HepG2 (cell line): Measurements from ENCODE around the gene GABARAPL2. TPM values are rescaled to one million over a fixed set of nuclear protein-coding genes. Genes with fewer than 3 reads are reported as not detected.

Experiments
- ATAC-seq: fragments of 200-7000 bp; cut with Tn5 transposase; 3 replicates; pipeline ENCODE4 v1.9.1; 2020; ENCODE audit warnings: mild to moderate bottlenecking, moderate library complexity
- BruUV-seq: library from RNA; stranded (reverse); fragments of 400-500 nt; replicated peaks from 2 replicates; lab custom pipeline; 2021; lab: Mats Ljungman, UMichigan
- CTCF ChIA-PET: fragments of 300-600 bp; formaldehyde crosslinking; extraction: SDS; loops from one replicate; lab custom pipeline; 2021; ENCODE audit warnings: low total read pairs, inconsistent platforms, low intra/inter-chr PET ratio; lab: Yijun Ruan, JAX
- POLR2A ChIA-PET: fragments of 350-600 bp; sonication (Branson Sonifier 250); formaldehyde crosslinking; loops from one replicate; lab custom pipeline; 2020; ENCODE audit warnings: antibody characterized with exemption, inconsistent platforms; lab: Yijun Ruan, JAX
- DNase-seq: peaks from one replicate; pipeline ENCODE4 v3.0.0-alpha.2; 2015; ENCODE audit warnings: low spot score
- FAIRE-seq: peaks from 3 replicates; lab custom pipeline; 2011; peaks lifted over from hg19 to GRCh38; lab: Jason Lieb, UNC
- H2AFZ ChIP-seq: one replicate; pipeline ENCODE4 v1.6.1; 2011; ENCODE audit warnings: low read length, inconsistent platforms
- H3K27ac ChIP-seq: fragments of 300-600 bp; 3 replicates; pipeline ENCODE4 v1.8.0; 2011; ENCODE audit warnings: mixed run types, mild to moderate bottlenecking, mixed read lengths, low read length, inconsistent platforms; ENCODE audit not compliant: insufficient read depth; ENCODE audit errors: extremely low read length
- H3K27me3 ChIP-seq, 2 experiments: fragments of 200-600 bp in 1 of 2; 2 replicates in 1 of 2; 3 replicates in 1 of 2; pipeline versions ENCODE4 v1.6.0 to v1.8.0; 2011; ENCODE audit warnings: low read length in 2 of 2, mild to moderate bottlenecking in 2 of 2, moderate library complexity in 2 of 2, inconsistent platforms in 1 of 2; ENCODE audit not compliant: insufficient read depth in 2 of 2, control insufficient read depth in 1 of 2
- H3K36me3 ChIP-seq, 2 experiments: fragments of 200-600 bp in 1 of 2; replicated peaks in 1 of 2; 2 replicates in 1 of 2; 3 replicates in 1 of 2; pipeline versions ENCODE4 v1.5.1 to v1.8.0; 2011; ENCODE audit warnings: low read length in 2 of 2, inconsistent platforms in 1 of 2; ENCODE audit not compliant: insufficient read depth in 2 of 2, control insufficient read depth in 1 of 2
- H3K4me1 ChIP-seq: 2 replicates; pipeline ENCODE4 v1.5.1; 2012; ENCODE audit warnings: low read length, inconsistent platforms; ENCODE audit not compliant: insufficient read depth
- H3K4me2 ChIP-seq: 2 replicates; pipeline ENCODE4 v1.6.0; 2011; ENCODE audit warnings: low read depth, low read length, inconsistent platforms
- H3K4me3 ChIP-seq, 3 experiments: fragments of 200-600 bp in 1 of 3; sonication (generic), shearing (Covaris generic) in 1 of 3; replicated peaks in 1 of 3; 2 replicates each; pipeline ENCODE4 v1.5.1; 2011 to 2016; ENCODE audit warnings: low read length in 3 of 3, inconsistent platforms in 2 of 3, low read depth in 2 of 3, mild to moderate bottlenecking in 2 of 3, control low read depth in 1 of 3, mixed read lengths in 1 of 3; ENCODE audit not compliant: insufficient read depth in 1 of 3
- H3K79me2 ChIP-seq: one replicate; pipeline ENCODE4 v1.6.1; 2011; ENCODE audit warnings: low read length, inconsistent platforms; ENCODE audit not compliant: insufficient read depth
- H3K9ac ChIP-seq: 2 replicates; pipeline ENCODE4 v1.6.0; 2011; ENCODE audit warnings: mild to moderate bottlenecking, low read depth, low read length, inconsistent platforms; ENCODE audit not compliant: insufficient read depth
- H3K9me3 ChIP-seq: 2 replicates; pipeline ENCODE4 v1.5.1; 2012; ENCODE audit warnings: mild to moderate bottlenecking, low read length
- H4K20me1 ChIP-seq: 2 replicates; pipeline ENCODE4 v1.6.0; 2011; ENCODE audit warnings: inconsistent platforms, mild to moderate bottlenecking, low read length, moderate library complexity; ENCODE audit not compliant: insufficient read depth
- FOXC1 ChIP-seq: sonication (generic); formaldehyde crosslinking; IDR thresholded peaks from 2 replicates; pipeline ENCODE4 v1.8.0; 2022; ENCODE audit warnings: mild to moderate bottlenecking, missing genetic modification reagents, borderline replicate concordance
- FOXP1 ChIP-seq, 2 experiments: fragments of 450-650 bp in 1 of 2; IDR thresholded peaks; 2 replicates each; pipeline ENCODE4 v1.6.1; 2017 to 2018; ENCODE audit warnings: antibody characterized with exemption in 1 of 2
- HOXA9 ChIP-seq: sonication (generic); formaldehyde crosslinking; IDR thresholded peaks from 2 replicates; pipeline ENCODE4 v1.8.1; 2022; ENCODE audit warnings: missing genetic modification reagents, mild to moderate bottlenecking, moderate library complexity, borderline replicate concordance
- LCORL ChIP-seq, 2 experiments: fragments of 450-650 bp in 1 of 2; sonication (generic) in 1 of 2; formaldehyde crosslinking in 1 of 2; IDR thresholded peaks; 2 replicates each; pipeline versions ENCODE4 v1.5.0 to v1.6.1; 2017 to 2020; ENCODE audit warnings: antibody characterized with exemption in 1 of 2, missing genetic modification reagents in 1 of 2
- PAWR ChIP-seq: sonication (generic); formaldehyde crosslinking; IDR thresholded peaks from 2 replicates; pipeline ENCODE4 v1.4.0; 2020; ENCODE audit warnings: missing genetic modification reagents, mild to moderate bottlenecking, borderline replicate concordance
- PHB2 ChIP-seq: fragments of 450-650 bp; IDR thresholded peaks from 2 replicates; pipeline ENCODE4 v1.6.1; 2018; ENCODE audit not compliant: partially characterized antibody
- SNAPC5 ChIP-seq: sonication (generic); formaldehyde crosslinking; IDR thresholded peaks from 2 replicates; pipeline ENCODE4 v1.8.1; 2023; ENCODE audit warnings: mild to moderate bottlenecking, missing genetic modification reagents, borderline replicate concordance
- STAG1 ChIP-seq: sonication (generic); formaldehyde crosslinking; IDR thresholded peaks from 2 replicates; pipeline ENCODE4 v1.4.0; 2020; ENCODE audit warnings: missing genetic modification reagents
- TBX3 ChIP-seq: fragments of 450-650 bp; IDR thresholded peaks from 2 replicates; pipeline ENCODE4 v1.6.1; 2017; ENCODE audit warnings: antibody characterized with exemption, mild to moderate bottlenecking, inconsistent platforms, borderline replicate concordance
- ZBTB7A ChIP-seq: sonication (generic); formaldehyde crosslinking; IDR thresholded peaks from 2 replicates; pipeline ENCODE4 v1.8.0; 2022; ENCODE audit warnings: mild to moderate bottlenecking, missing genetic modification reagents
- ZBTB7B ChIP-seq: sonication (generic); formaldehyde crosslinking; IDR thresholded peaks from 2 replicates; pipeline ENCODE4 v1.4.0; 2020; ENCODE audit warnings: missing genetic modification reagents
- ZMAT3 ChIP-seq: sonication (generic); formaldehyde crosslinking; conservative IDR thresholded peaks from 2 replicates; pipeline ENCODE4 v1.7.0; 2021; ENCODE audit warnings: missing genetic modification reagents
- ZNF317 ChIP-seq: sonication (generic); formaldehyde crosslinking; IDR thresholded peaks from 2 replicates; pipeline ENCODE4 v1.5.0; 2020; ENCODE audit warnings: mild to moderate bottlenecking, missing genetic modification reagents
- ZNF333 ChIP-seq: sonication (generic); formaldehyde crosslinking; IDR thresholded peaks from 2 replicates; pipeline ENCODE4 v1.4.0; 2020; ENCODE audit warnings: mild to moderate bottlenecking, missing genetic modification reagents, borderline replicate concordance
- WGBS: methylation state at CpG from one replicate; pipeline ENCODE4 v1.1.6; 2017; ENCODE audit warnings: low lambda C conversion rate; 5-methylcytosine and 5-hydroxymethylcytosine counted together
- in situ Hi-C: cut with HindIII; loops from 2 replicates; pipeline ENCODE4 v1.10.0; 2017; ENCODE audit warnings: low pct_unique_long_range_greater_than_20kb; ENCODE audit not compliant: extremely low pct_ligation_motif_present
- intact Hi-C: fragments of 100-400 bp; cut with micrococcal nuclease; formaldehyde crosslinking; loops from one replicate; pipeline ENCODE4 v1.10.0; 2022; ENCODE audit not compliant: unreplicated experiment
- polyA plus RNA-seq, 8 experiments: library from polyadenylated mRNA; depleted of rRNA in 3 of 8; stranded (reverse) in 7 of 8; unstranded in 1 of 8; fragments of >200 nt; fragmentation: Illumina TruSeq in 4 of 8; extraction: Trizol in 4 of 8; gene quantifications; 2 replicates each; pipeline versions ENCODE4 v1.2.1 to v1.2.3, GENCODE V29; 2011 to 2016; ENCODE audit warnings: low read depth in 4 of 8, missing spikeins in 1 of 8, mixed read lengths in 1 of 8; ENCODE audit not compliant: insufficient read depth in 1 of 8
- total RNA-seq, 5 experiments: library from RNA; depleted of rRNA; stranded (reverse); fragments of >200 nt; fragmentation: Illumina TruSeq; extraction: Trizol; gene quantifications; 2 replicates each; pipeline ENCODE4 v1.2.3, GENCODE V29; 2016; ENCODE audit warnings: low read depth in 1 of 5
- TF ChIP-seq, protein P1 (sequence below): IDR thresholded peaks from 2 replicates; pipeline ENCODE4 v1.6.1; 2016
- TF ChIP-seq, protein P2 (sequence below): sonication (generic); formaldehyde crosslinking; IDR thresholded peaks from 2 replicates; pipeline ENCODE4 v1.8.0; 2022; ENCODE audit warnings: mild to moderate bottlenecking, missing genetic modification reagents, borderline replicate concordance
- TF ChIP-seq, protein P3 (sequence below): sonication (generic); formaldehyde crosslinking; IDR thresholded peaks from 2 replicates; pipeline ENCODE4 v1.5.1; 2020; ENCODE audit warnings: missing genetic modification reagents, mild to moderate bottlenecking, borderline replicate concordance

The GABARAPL2 gene
- total and polyA plus RNA-seq, 2 of the 13 experiments (the other 11 are each of a cell fraction or from before 2014, with no cell fraction given), result 76.4 to 83.0 TPM

GRCh38 chr16:75565640-75566039 is 539 bp upstream of the GABARAPL2 start (continued):
- TF ChIP-seq ZNF317 (CRISPR knock-in tag) (0 out of 2 replicates have a peak, but pooled peaks have one; percentile 10), LCORL (IDR thresholded peaks at IDR 0.05) (0 out of 2 replicates have a peak, but pooled peaks have one; percentile 6), LCORL (CRISPR knock-in tag; IDR thresholded peaks at IDR 0.05) (no peak; the same call in 1 of the 2 replicates), FOXP1 (IDR thresholded peaks at IDR 0.05) (no peak), FOXP1 (CRISPR knock-in tag; IDR thresholded peaks at IDR 0.05) (no peak), ZBTB7B (CRISPR knock-in tag) (no peak)
- TF ChIP-seq, protein P1, sequence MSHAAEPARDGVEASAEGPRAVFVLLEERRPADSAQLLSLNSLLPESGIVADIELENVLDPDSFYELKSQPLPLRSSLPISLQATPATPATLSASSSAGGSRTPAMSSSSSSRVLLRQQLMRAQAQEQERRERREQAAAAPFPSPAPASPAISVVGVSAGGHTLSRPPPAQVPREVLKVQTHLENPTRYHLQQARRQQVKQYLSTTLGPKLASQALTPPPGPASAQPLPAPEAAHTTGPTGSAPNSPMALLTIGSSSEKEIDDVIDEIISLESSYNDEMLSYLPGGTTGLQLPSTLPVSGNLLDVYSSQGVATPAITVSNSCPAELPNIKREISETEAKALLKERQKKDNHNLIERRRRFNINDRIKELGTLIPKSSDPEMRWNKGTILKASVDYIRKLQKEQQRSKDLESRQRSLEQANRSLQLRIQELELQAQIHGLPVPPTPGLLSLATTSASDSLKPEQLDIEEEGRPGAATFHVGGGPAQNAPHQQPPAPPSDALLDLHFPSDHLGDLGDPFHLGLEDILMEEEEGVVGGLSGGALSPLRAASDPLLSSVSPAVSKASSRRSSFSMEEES (CRISPR knock-in tag), result no peak

- intact Hi-C loops (loop anchor here (5.0 kb wide), 2 partner anchors 50 to 80 kb away; partner anchors contain the start of genes KARS1 and TERF2IP), in situ Hi-C loops (no loop called here)
- Histone ChIP-seq H3K4me2 (peak overlapping the region; percentile 96), H3K9me3 (no peaks in the 10 kb centered on the region), H3K4me1 (peaks cover 28% of the 10 kb centered on the region), H3K36me3 (peaks cover 12 to 34% of the 10 kb centered on the region in 2 experiments), H3K27ac (peak overlapping the region; percentile 34), H4K20me1 (peaks cover 13% of the 10 kb centered on the region; the same call in 1 of the 2 replicates), H3K9ac (peak overlapping the region; percentile 83), H3K27me3 (peaks cover 0 to 4% of the 10 kb centered on the region in 2 experiments; a peak in 2 of 5 replicates), H2AFZ (no peak overlapping the region), H3K4me3 (peak overlapping the region; percentile 87 to 96 (median 88)), H3K79me2 (peaks cover 13% of the 10 kb centered on the region)
- FAIRE-seq (no peak), DNase-seq (no peak), ATAC-seq (peak; percentile 34)
- 2% methylated on average over 17 of the region's 32 CpGs for WGBS
- CTCF ChIA-PET, result no interaction called here
- no TSS peak for BruUV-seq
- POLR2A ChIA-PET, result interaction anchor here (1.0 to 3.2 kb wide), 4 partner anchors 11 to 81 kb away, joined by 3 to 27 read pairs (median 18); partner anchors contain the start of genes ADAT1, KARS1, TERF2IP and TMEM231
- TF ChIP-seq ZNF333 (CRISPR knock-in tag), result no peak
- 0 out of 2 replicates have a peak, but pooled peaks have one; percentile 22 for TF ChIP-seq HOXA9
- no peak for TF ChIP-seq PHB2
- TF ChIP-seq FOXC1 (CRISPR knock-in tag), result no peak
- TF ChIP-seq, protein P2, sequence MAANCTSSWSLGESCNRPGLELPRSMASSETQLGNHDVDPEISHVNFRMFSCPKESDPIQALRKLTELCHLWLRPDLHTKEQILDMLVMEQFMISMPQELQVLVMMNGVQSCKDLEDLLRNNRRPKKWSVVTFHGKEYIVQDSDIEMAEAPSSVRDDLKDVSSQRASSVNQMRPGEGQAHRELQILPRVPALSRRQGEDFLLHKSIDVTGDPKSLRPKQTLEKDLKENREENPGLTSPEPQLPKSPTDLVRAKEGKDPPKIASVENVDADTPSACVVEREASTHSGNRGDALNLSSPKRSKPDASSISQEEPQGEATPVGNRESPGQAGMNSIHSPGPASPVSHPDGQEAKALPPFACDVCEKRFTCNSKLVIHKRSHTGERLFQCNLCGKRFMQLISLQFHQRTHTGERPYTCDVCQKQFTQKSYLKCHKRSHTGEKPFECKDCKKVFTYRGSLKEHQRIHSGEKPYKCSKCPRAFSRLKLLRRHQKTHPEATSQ (CRISPR knock-in tag), result peak; percentile 62; the same call in 1 of the 2 replicates
- TF ChIP-seq, protein P3, sequence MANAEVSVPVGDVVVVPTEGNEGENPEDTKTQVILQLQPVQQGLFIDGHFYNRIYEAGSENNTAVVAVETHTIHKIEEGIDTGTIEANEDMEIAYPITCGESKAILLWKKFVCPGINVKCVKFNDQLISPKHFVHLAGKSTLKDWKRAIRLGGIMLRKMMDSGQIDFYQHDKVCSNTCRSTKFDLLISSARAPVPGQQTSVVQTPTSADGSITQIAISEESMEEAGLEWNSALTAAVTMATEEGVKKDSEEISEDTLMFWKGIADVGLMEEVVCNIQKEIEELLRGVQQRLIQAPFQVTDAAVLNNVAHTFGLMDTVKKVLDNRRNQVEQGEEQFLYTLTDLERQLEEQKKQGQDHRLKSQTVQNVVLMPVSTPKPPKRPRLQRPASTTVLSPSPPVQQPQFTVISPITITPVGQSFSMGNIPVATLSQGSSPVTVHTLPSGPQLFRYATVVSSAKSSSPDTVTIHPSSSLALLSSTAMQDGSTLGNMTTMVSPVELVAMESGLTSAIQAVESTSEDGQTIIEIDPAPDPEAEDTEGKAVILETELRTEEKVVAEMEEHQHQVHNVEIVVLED, result no peak
- 0 out of 2 replicates have a peak, but pooled peaks have one; percentile 9 for TF ChIP-seq ZBTB7A (CRISPR knock-in tag)
- no peak for TF ChIP-seq SNAPC5 (CRISPR knock-in tag)
- TF ChIP-seq PAWR, result 0 out of 2 replicates have a peak, but pooled peaks have one; percentile 79
- no peak for TF ChIP-seq ZMAT3
- no peak for TF ChIP-seq STAG1
- TF ChIP-seq TBX3, result no peak
Measured at GRCh38 chr16:75566758-75567255, 628 bp downstream of the GABARAPL2 start.
